Activated CD8-positive, alpha-beta memory T cell treated with anti-CD3 and anti-CD28 coated beads for 1 hour (primary cell): ENCODE results near the gene CNTNAP1.
"Not testable (repeated sequence)": the region's sequence is repeated elsewhere in the genome, so short reads cannot be mapped to it uniquely, and the experiment has no call there.

Experiments
- DNase-seq, 2 donors: peaks; one replicate each; pipeline ENCODE4 v3.0.0-alpha.2; 2020; ENCODE audit warnings: low read depth in 1 of 2; ENCODE audit errors: extremely low read depth in 1 of 2

Gene CNTNAP1

GRCh38 chr17:42723636-42724035, 41.3 kb downstream of the CNTNAP1 start:
- no peak for DNase-seq

- no peak for DNase-seq
Measured at GRCh38 chr17:42725143-42725542, 42.8 kb downstream of the CNTNAP1 start.

GRCh38 chr17:42740699-42741098, 58.4 kb downstream of the CNTNAP1 start:
- DNase-seq = no peak

- not testable (repeated sequence) for DNase-seq
Measured at GRCh38 chr17:42742916-42743315, 60.6 kb downstream of the CNTNAP1 start.

GRCh38 chr17:42743595-42744282, 61.4 kb downstream of the CNTNAP1 start:
- DNase-seq = no peak

- DNase-seq = peak; percentile 29 to 37
Measured at GRCh38 chr17:42744283-42744805, 62.0 kb downstream of the CNTNAP1 start.

GRCh38 chr17:42744806-42745617, 62.7 kb downstream of the CNTNAP1 start, which contains the start of gene EZH1:
Gene EZH1, minus strand, starts transcription at chr17:42745040. Its CDS starts 16,099 bp downstream, at chr17:42728941.
- peak; percentile 67 to 87 for DNase-seq

GRCh38 chr17:42748202-42748907, 66.0 kb downstream of the CNTNAP1 start:
- DNase-seq = no peak

GRCh38 chr17:42748908-42749798, 66.8 kb downstream of the CNTNAP1 start:
- no peak for DNase-seq
